K562 (cell line): ENCODE data around the gene CCDC9. TPM values are rescaled to one million over a fixed set of nuclear protein-coding genes. Genes with fewer than 3 reads are reported as not detected.

Source experiments
- ATAC-seq: fragments of 200-7000 bp; cut with Tn5 transposase; 3 replicates; pipeline ENCODE4 v1.9.1; 2020; ENCODE audit warnings: moderate library complexity
- BruUV-seq: library from RNA; stranded (reverse); fragments of 400-500 nt; replicated peaks from 2 replicates; lab custom pipeline; 2021; lab: Mats Ljungman, UMichigan
- CTCF ChIA-PET: fragments of 300-600 bp; formaldehyde crosslinking; extraction: SDS; loops from one replicate; lab custom pipeline; 2021; ENCODE audit warnings: low intra/inter-chr PET ratio; lab: Yijun Ruan, JAX
- POLR2A ChIA-PET: fragments of 300-600, 350-650 bp; sonication (Branson Sonifier 250); formaldehyde crosslinking; extraction: SDS; loops from one replicate; lab custom pipeline; 2021; ENCODE audit warnings: antibody characterized with exemption, inconsistent platforms; lab: Yijun Ruan, JAX
- DNase-seq, 4 experiments: peaks; one replicate each; pipeline versions ENCODE4 v3.0.0 to v3.0.0-alpha.2; 2011 to 2018; ENCODE audit warnings: low spot score in 3 of 4, mixed read lengths in 3 of 4; ENCODE audit errors: extremely low read depth in 1 of 4
- FAIRE-seq: peaks from 2 replicates; lab custom pipeline; 2011; peaks lifted over from hg19 to GRCh38; lab: Jason Lieb, UNC
- H2AFZ ChIP-seq: 2 replicates; pipeline ENCODE4 v1.6.0; 2011; ENCODE audit warnings: low read depth, low read length, control low read depth, inconsistent platforms
- H3K27ac ChIP-seq: fragments of 200-600 bp; 3 replicates; pipeline ENCODE4 v1.8.0; 2011; ENCODE audit warnings: low read depth, mild to moderate bottlenecking, control low read depth, inconsistent platforms, low read length, moderate library complexity, mixed read lengths; ENCODE audit errors: extremely low read depth
- H3K27me3 ChIP-seq, 2 experiments: fragments of 300-600 bp in 1 of 2; 2 replicates in 1 of 2; 3 replicates in 1 of 2; pipeline versions ENCODE4 v1.6.0 to v1.8.0; 2011; ENCODE audit warnings: inconsistent platforms in 2 of 2, low read length in 2 of 2, mild to moderate bottlenecking in 1 of 2, mixed read lengths in 1 of 2, moderate library complexity in 1 of 2; ENCODE audit not compliant: control insufficient read depth in 2 of 2, insufficient read depth in 2 of 2
- H3K36me3 ChIP-seq: fragments of 300-600 bp; 3 replicates; pipeline ENCODE4 v1.8.0; 2011; ENCODE audit warnings: mild to moderate bottlenecking, low read length, inconsistent platforms; ENCODE audit not compliant: control insufficient read depth, insufficient read depth
- H3K4me1 ChIP-seq, 2 experiments: fragments of 200-600 bp in 1 of 2; replicated peaks in 1 of 2; 2 replicates in 1 of 2; 3 replicates in 1 of 2; pipeline versions ENCODE4 v1.5.1 to v1.8.0; 2011; ENCODE audit warnings: inconsistent platforms in 2 of 2, low read length in 2 of 2, mild to moderate bottlenecking in 1 of 2, mixed read lengths in 1 of 2, moderate library complexity in 1 of 2; ENCODE audit not compliant: control insufficient read depth in 2 of 2, insufficient read depth in 2 of 2
- H3K4me2 ChIP-seq: 2 replicates; pipeline ENCODE4 v1.6.1; 2011; ENCODE audit warnings: low read length, control low read depth, inconsistent platforms, mixed read lengths; ENCODE audit not compliant: insufficient read depth
- H3K4me3 ChIP-seq: fragments of 200-600 bp; sonication (generic), shearing (Covaris generic); 2 replicates; pipeline ENCODE4 v1.5.1; 2016; ENCODE audit warnings: control low read depth, inconsistent platforms
- H3K79me2 ChIP-seq: fragments of 200-600 bp; 3 replicates; pipeline ENCODE4 v1.8.0; 2011; ENCODE audit warnings: low read length, inconsistent platforms; ENCODE audit not compliant: control insufficient read depth, insufficient read depth
- H3K9ac ChIP-seq, 2 experiments: 2 replicates each; pipeline versions ENCODE4 v1.6.0 to v1.6.1; 2011; ENCODE audit warnings: low read depth in 2 of 2, low read length in 2 of 2, control low read depth in 1 of 2, inconsistent platforms in 1 of 2, mild to moderate bottlenecking in 1 of 2, mixed read lengths in 1 of 2; ENCODE audit not compliant: insufficient read depth in 1 of 2
- H3K9me1 ChIP-seq: one replicate; pipeline ENCODE4 v1.6.0; 2011; ENCODE audit warnings: inconsistent platforms, mild to moderate bottlenecking, low read length, moderate library complexity; ENCODE audit not compliant: control insufficient read depth, insufficient read depth
- H3K9me3 ChIP-seq: replicated peaks from 2 replicates; pipeline ENCODE4 v1.5.1; 2011; ENCODE audit warnings: low read depth, low read length, inconsistent platforms; ENCODE audit not compliant: control insufficient read depth, insufficient read depth
- H4K20me1 ChIP-seq: replicated peaks from 2 replicates; pipeline ENCODE4 v1.6.1; 2011; ENCODE audit warnings: low read length, inconsistent platforms, mixed read lengths; ENCODE audit not compliant: control insufficient read depth, insufficient read depth
- PHF20 ChIP-seq: fragments of 450-650 bp; IDR thresholded peaks from 2 replicates; pipeline ENCODE4 v1.6.1; 2018; ENCODE audit not compliant: partially characterized antibody
- SRSF1 ChIP-seq: fragments of 200-400 bp; formaldehyde crosslinking; IDR thresholded peaks from 2 replicates; pipeline ENCODE4 v1.6.1; 2017; ENCODE audit warnings: mild to moderate bottlenecking, low read depth, low read length, moderate library complexity
- ZFP1 ChIP-seq: fragments of 450-650 bp; formaldehyde crosslinking; IDR thresholded peaks from 2 replicates; pipeline ENCODE4 v1.4.0; 2020; ENCODE audit warnings: mild to moderate bottlenecking, mixed read lengths
- WGBS: fragments of 100-300 bp; shearing (Covaris generic); methylation state at CpG from one replicate; pipeline ENCODE4 v1.1.6; 2016; ENCODE audit warnings: low coverage, mixed read lengths; ENCODE audit not compliant: insufficient coverage; ENCODE audit errors: missing lambda C conversion rate; 5-methylcytosine and 5-hydroxymethylcytosine counted together
- in situ Hi-C: fragments of 300-500 bp; cut with MboI; formaldehyde crosslinking; loops from 4 replicates; pipeline ENCODE4 v1.15.0; 2018; ENCODE audit warnings: inconsistent platforms, mixed read lengths
- intact Hi-C: fragments of 100-400 bp; cut with micrococcal nuclease; formaldehyde crosslinking; loops from 2 replicates; pipeline ENCODE4 v1.14.2; 2022
- polyA plus RNA-seq, 8 experiments: library from polyadenylated mRNA; depleted of rRNA in 4 of 8; stranded (reverse) in 5 of 8; unstranded in 3 of 8; fragments of >200 nt; fragmentation: Nextera tagmentation in 2 of 8; fragmentation: Illumina TruSeq in 1 of 8; extraction: Ambion mirVana in 2 of 8; extraction: Trizol in 1 of 8; gene quantifications; 2 replicates each; pipeline versions ENCODE4 v1.2.1 to v1.2.3, GENCODE V29; 2011 to 2014; ENCODE audit warnings: inconsistent platforms in 1 of 8, missing spikeins in 1 of 8
- total RNA-seq, 7 experiments: library from RNA; depleted of rRNA in 6 of 7; stranded (reverse); fragments of >200 nt in 6 of 7; fragmentation: Illumina TruSeq in 2 of 7; extraction: Trizol in 2 of 7; gene quantifications; 2 replicates each; pipeline versions ENCODE4 v1.2.1 to v1.2.3, GENCODE V29; 2011 to 2021; ENCODE audit warnings: low replicate concordance in 1 of 7
- TF ChIP-seq, protein P1 (sequence below): sonication (generic); formaldehyde crosslinking; IDR thresholded peaks from 2 replicates; pipeline ENCODE4 v1.8.1; 2023; ENCODE audit warnings: mild to moderate bottlenecking, missing genetic modification reagents
- TF ChIP-seq, protein P2 (sequence below): fragments of 200-600 bp; sonication (generic); IDR thresholded peaks from one replicate; pipeline ENCODE4 v1.6.1; 2012; ENCODE audit warnings: mild to moderate bottlenecking, low read depth, low read length, inconsistent platforms

Gene CCDC9
- total and polyA plus RNA-seq, 9 of the 15 experiments (the other 6 are each of a cell fraction or from before 2014, with no cell fraction given): 0.23 to 38.6 (median 8.4) TPM

- Histone ChIP-seq H3K27ac (peak overlapping the region; percentile 74), H3K4me2 (peak overlapping the region; percentile 73), H3K4me1 (peaks cover 28 to 46% of the 10 kb centered on the region in 2 experiments; a peak in 4 of 5 replicates), H3K9ac (peak overlapping the region in 1 of 2 experiments; percentile 65; a peak in 2 of 4 replicates), H3K4me3 (no peak overlapping the region), H3K79me2 (no peaks in the 10 kb centered on the region; the same call in 2 of the 3 replicates), H3K9me3 (no peaks in the 10 kb centered on the region; the same call in 1 of the 2 replicates), H3K9me1 (no peaks in the 10 kb centered on the region), H2AFZ (peak overlapping the region; percentile 37), H3K27me3 (no peaks in the 10 kb centered on the region), H3K36me3 (no peaks in the 10 kb centered on the region), H4K20me1 (no peaks in the 10 kb centered on the region)
- CTCF ChIA-PET: no interaction called here
- intact Hi-C loops (loop anchor here (5.0 to 10.0 kb wide), 3 partner anchors 90 to 377 kb away; partner anchors contain the start of gene ARHGAP35), in situ Hi-C loops (loop anchor here (10.0 kb wide), 1 partner anchor 387 kb away; the partner anchor contains the start of gene AP2S1)
- ATAC-seq (no peak), FAIRE-seq (no peak), DNase-seq (no peak)
- no TSS peak for BruUV-seq
- POLR2A ChIA-PET: interaction anchor here (2.0 to 5.2 kb wide), 2 partner anchors 14 to 16 kb away, joined by 8 to 112 read pairs; no protein-coding TSS in a partner anchor
- WGBS: 81% methylated on average over 7 of the region's 7 CpGs
- TF ChIP-seq, protein P1, sequence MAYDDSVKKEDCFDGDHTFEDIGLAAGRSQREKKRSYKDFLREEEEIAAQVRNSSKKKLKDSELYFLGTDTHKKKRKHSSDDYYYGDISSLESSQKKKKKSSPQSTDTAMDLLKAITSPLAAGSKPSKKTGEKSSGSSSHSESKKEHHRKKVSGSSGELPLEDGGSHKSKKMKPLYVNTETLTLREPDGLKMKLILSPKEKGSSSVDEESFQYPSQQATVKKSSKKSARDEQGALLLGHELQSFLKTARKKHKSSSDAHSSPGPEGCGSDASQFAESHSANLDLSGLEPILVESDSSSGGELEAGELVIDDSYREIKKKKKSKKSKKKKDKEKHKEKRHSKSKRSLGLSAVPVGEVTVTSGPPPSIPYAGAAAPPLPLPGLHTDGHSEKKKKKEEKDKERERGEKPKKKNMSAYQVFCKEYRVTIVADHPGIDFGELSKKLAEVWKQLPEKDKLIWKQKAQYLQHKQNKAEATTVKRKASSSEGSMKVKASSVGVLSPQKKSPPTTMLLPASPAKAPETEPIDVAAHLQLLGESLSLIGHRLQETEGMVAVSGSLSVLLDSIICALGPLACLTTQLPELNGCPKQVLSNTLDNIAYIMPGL: 0 out of 2 replicates have a peak, but pooled peaks have one; percentile 9
- TF ChIP-seq PHF20 (peak; percentile 50), ZFP1 (no peak), SRSF1 (no peak)
- TF ChIP-seq, protein P2, sequence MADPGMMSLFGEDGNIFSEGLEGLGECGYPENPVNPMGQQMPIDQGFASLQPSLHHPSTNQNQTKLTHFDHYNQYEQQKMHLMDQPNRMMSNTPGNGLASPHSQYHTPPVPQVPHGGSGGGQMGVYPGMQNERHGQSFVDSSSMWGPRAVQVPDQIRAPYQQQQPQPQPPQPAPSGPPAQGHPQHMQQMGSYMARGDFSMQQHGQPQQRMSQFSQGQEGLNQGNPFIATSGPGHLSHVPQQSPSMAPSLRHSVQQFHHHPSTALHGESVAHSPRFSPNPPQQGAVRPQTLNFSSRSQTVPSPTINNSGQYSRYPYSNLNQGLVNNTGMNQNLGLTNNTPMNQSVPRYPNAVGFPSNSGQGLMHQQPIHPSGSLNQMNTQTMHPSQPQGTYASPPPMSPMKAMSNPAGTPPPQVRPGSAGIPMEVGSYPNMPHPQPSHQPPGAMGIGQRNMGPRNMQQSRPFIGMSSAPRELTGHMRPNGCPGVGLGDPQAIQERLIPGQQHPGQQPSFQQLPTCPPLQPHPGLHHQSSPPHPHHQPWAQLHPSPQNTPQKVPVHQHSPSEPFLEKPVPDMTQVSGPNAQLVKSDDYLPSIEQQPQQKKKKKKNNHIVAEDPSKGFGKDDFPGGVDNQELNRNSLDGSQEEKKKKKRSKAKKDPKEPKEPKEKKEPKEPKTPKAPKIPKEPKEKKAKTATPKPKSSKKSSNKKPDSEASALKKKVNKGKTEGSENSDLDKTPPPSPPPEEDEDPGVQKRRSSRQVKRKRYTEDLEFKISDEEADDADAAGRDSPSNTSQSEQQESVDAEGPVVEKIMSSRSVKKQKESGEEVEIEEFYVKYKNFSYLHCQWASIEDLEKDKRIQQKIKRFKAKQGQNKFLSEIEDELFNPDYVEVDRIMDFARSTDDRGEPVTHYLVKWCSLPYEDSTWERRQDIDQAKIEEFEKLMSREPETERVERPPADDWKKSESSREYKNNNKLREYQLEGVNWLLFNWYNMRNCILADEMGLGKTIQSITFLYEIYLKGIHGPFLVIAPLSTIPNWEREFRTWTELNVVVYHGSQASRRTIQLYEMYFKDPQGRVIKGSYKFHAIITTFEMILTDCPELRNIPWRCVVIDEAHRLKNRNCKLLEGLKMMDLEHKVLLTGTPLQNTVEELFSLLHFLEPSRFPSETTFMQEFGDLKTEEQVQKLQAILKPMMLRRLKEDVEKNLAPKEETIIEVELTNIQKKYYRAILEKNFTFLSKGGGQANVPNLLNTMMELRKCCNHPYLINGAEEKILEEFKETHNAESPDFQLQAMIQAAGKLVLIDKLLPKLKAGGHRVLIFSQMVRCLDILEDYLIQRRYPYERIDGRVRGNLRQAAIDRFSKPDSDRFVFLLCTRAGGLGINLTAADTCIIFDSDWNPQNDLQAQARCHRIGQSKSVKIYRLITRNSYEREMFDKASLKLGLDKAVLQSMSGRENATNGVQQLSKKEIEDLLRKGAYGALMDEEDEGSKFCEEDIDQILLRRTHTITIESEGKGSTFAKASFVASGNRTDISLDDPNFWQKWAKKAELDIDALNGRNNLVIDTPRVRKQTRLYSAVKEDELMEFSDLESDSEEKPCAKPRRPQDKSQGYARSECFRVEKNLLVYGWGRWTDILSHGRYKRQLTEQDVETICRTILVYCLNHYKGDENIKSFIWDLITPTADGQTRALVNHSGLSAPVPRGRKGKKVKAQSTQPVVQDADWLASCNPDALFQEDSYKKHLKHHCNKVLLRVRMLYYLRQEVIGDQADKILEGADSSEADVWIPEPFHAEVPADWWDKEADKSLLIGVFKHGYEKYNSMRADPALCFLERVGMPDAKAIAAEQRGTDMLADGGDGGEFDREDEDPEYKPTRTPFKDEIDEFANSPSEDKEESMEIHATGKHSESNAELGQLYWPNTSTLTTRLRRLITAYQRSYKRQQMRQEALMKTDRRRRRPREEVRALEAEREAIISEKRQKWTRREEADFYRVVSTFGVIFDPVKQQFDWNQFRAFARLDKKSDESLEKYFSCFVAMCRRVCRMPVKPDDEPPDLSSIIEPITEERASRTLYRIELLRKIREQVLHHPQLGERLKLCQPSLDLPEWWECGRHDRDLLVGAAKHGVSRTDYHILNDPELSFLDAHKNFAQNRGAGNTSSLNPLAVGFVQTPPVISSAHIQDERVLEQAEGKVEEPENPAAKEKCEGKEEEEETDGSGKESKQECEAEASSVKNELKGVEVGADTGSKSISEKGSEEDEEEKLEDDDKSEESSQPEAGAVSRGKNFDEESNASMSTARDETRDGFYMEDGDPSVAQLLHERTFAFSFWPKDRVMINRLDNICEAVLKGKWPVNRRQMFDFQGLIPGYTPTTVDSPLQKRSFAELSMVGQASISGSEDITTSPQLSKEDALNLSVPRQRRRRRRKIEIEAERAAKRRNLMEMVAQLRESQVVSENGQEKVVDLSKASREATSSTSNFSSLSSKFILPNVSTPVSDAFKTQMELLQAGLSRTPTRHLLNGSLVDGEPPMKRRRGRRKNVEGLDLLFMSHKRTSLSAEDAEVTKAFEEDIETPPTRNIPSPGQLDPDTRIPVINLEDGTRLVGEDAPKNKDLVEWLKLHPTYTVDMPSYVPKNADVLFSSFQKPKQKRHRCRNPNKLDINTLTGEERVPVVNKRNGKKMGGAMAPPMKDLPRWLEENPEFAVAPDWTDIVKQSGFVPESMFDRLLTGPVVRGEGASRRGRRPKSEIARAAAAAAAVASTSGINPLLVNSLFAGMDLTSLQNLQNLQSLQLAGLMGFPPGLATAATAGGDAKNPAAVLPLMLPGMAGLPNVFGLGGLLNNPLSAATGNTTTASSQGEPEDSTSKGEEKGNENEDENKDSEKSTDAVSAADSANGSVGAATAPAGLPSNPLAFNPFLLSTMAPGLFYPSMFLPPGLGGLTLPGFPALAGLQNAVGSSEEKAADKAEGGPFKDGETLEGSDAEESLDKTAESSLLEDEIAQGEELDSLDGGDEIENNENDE: no peak
Observed at GRCh38 chr19:47241919-47242577, 14.3 kb upstream of the CCDC9 start.
